GM21390 (cell line): Measurements from ENCODE around the gene HSPE1.
A peak's percentile ranks its signal among the peaks of the same experiment; 100 is the strongest.
"Not testable (repeated sequence)": the region's sequence is repeated elsewhere in the genome, so short reads cannot be mapped to it uniquely, and the experiment has no call there.

Source experiments
- ATAC-seq: cut with Tn5 transposase; IDR thresholded peaks from one replicate; pipeline ENCODE4 v1.9.1; 2021; ENCODE audit not compliant: unreplicated experiment

Gene HSPE1

DNA sequence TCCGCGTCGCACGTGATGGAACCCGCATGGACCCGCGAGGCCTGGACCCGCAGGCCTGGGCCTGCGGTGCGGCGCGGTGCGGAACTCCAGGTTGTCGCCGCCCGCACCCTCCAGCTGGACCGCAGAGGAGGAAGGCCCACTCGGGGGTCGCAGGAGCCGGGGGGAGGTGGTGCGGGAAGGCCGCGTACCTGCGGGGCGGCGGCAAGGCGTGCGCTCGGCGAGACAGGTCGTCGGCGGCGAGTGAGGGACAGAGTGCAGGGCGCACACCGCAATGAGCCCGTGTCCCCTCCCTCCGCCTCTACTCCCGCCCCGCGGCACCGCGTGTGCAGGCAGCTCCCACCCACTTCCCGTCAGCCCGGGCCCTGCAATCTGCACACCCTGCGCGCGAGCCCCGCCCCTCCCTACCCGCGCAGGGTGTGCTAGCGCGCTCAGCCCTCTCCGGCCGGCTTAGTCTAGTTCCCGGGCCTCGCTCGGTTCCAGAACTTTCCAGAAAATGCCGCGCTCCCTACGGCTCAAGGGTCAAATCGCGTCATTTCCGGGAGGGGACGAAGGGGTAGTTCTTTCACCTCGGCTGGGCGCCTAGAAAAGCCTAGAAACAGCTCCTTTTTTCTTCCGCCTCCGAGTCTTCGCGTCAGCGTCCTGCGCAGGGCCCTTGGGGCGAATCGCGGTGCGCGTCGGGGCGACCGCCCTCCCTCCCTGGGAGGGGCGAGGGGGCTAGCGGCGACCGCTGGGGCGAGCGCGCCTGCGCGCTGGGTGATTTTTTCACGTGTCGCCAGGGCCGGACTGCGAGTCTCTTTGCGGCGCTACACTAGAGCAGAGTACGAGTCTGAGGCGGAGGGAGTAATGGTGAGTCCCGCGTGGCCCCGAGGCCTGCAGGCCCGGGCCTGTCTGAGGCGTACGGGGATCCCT is at the start of gene HSPE1, which contains the start of gene HSPD1:
Gene HSPE1, plus strand, starts transcription at position 786 of the 909 bp plus-strand sequence. Its CDS starts 58 bp downstream, at position 844.
Gene HSPD1, minus strand, starts transcription at position 247 of the 909 bp plus-strand sequence. CDS start 992 bp downstream, outside the sequence.
- peak; percentile 79 for ATAC-seq

DNA sequence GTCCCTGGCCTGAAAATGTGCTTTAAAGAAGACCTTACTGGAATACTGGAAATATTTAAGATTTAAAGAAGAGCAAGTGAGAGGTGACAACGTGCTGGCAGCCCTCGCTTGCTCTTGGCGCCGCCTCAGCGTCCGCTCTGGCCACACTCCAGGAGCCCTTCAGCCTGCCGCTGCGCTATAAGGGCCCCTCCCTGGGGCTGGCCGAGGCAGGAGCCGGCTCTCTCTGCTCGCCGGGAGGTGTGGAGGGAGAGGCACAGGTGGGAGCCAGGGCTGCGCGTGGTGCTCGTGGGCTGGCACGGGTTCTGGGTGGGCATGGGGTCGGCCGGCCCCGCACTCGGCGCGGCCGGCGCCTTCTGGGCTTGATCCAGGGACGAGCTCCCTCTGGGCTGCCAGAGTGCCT is 49.7 kb upstream of the HSPE1 start:
- ATAC-seq: no peak

DNA sequence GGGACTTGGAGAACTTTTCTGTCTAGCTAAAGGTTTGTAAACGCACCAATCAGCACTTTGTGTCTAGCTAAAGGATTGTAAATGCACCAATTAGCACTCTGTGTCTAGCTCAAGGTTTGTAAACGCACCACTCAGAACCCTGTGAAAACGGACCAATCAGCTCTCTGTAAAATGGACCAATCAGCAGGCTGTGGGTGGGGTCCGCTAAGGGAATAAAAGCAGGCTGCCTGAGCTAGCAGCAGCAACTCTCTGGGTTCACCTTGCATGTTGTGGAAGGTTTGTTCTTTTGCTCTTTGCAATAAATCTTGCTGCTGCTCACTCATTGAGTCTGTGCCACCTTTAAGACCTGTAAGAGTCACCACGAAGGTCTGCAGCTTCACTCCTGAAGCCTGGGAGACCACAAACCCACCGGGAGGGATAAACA is 49.2 kb upstream of the HSPE1 start:
- not testable (repeated sequence) for ATAC-seq

DNA sequence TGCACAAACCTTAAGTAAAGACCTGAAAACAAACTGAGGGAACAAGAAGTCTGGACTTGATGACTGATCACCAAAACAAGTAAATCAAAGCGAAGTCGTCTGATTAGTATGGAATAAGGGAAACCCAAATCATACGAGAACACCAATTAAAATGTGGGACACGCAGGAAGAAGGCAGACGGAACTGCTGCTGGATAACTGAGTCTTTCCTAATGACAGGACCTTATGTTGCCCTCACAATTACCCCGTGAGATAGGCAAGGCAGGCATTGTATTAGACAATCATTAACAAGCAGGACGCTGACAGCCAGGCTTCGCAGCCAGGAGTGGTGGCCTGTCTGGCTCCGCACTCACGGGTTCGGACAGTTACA is 47.4 kb upstream of the HSPE1 start:
- no peak for ATAC-seq

DNA sequence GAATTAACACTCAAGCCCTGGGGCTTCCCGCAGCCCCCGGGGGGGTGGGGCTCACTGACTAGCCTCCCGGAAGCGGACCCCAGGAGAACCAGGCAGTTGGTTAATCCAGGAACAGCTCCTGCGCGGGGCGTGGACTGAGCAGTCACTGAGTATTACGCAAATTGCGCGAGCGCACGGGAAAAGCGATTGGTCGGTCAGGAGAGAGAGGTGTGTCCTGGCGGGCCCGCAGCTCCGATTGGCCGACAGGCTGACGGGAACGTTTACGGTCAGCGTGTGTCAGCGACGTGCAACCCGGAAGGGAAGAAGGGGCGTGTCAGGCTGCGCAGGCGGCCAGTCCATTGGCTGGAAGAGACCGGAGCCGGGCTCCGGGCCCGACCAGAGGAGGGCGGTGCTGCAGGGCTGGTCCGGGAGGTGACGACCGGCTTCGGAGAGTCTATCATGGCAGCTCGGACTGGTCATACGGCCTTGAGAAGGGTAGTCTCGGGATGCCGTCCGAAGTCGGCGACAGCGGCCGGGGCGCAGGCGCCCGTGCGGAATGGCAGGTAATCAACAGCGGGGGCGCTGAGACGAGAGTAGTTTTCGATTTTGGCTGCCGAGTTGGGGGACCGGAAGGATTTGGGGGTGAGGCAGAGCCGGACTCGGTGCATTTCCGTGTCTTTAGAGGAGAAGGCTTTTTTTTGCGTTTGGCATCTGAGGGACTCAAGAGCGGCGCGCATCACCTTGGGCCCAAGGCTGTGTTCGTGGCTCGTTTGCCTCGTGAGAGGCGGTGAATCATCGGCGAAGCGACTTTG is 46.9 kb upstream of the HSPE1 start, which contains the start of gene COQ10B:
Gene COQ10B, plus strand, starts transcription at position 430 of the 791 bp plus-strand sequence. Its CDS starts 9 bp downstream, at position 439.
- peak; percentile 94 for ATAC-seq

DNA sequence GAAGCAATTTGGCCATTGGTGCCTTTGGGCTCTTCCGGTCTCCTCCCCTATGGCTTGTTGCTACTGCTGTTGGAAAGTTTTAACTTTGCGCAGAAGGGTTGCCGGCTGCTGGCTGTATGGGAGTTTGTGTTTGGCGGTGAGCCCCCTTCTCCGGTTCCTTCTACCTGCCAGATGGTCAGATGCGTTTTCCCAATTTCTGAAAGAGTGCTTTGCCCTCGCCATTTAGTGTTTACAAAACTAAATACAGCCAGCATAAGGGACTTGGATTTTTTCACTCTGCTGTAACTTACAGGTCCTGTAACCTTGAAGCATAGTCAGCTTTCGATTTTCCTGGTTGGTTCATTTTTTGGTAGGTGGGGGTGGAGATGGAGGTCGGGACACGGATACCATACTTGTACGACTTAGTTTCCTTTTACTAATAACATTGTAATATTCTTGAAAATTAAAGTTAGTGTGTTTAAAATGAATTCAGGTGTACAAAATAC is 46.2 kb upstream of the HSPE1 start:
- peak; percentile 31 for ATAC-seq

DNA sequence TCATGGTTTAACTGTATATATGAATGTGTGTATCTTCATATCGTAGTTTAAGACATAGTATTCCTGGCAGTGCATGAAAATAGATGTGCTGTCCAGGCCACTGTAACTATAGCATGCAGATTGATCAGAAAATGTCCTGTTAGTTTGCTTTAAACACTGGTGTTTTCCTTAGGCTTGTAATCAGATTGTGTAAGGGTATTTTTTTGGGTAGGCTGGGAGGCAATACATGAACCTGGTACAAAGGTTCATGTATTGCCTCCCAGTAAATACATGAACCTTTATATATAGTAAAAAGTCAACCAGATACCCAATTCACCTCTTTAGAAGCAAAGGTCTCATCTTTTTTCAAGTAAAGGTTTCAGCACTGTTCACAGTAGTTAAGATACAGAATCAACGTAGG is 45.3 kb upstream of the HSPE1 start:
- no peak for ATAC-seq

DNA sequence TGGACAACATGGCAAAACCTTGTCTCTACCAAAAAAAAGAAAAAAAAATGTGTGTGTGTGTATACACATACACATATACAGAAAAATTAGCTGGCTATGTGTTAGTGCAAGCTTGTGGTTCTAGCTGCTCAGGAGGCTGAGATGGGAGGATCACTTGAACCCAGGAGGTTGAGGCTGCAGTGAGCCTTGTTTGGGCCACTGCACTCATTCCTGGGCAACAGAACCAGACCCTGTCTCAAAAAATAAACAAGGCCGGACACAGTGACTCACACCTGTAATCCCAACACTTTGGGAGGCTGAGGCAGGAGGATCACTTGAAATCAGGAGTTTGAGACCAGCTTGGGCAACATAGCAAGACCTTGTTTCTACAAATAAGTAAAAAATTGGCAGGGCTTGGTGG is 44.8 kb upstream of the HSPE1 start:
- no peak for ATAC-seq

DNA sequence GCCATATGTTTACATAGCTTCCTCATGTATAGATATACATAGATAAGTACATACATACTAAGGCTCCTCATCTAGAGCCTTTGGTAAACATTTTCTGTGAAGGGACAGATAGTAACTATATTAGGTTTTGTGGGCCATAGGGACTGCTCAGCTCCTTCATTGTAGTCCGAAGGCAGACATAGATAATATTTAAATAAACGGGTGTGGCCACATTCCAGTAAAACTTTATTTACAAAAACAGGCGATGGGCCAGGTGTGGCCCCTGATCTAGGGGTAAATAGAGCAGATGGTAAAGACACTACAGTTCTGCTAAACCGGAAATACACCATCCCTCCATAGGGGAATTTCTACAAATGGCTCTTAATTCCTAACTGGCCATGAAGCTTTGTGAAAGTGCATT is 39.5 kb upstream of the HSPE1 start:
- ATAC-seq: no peak

DNA sequence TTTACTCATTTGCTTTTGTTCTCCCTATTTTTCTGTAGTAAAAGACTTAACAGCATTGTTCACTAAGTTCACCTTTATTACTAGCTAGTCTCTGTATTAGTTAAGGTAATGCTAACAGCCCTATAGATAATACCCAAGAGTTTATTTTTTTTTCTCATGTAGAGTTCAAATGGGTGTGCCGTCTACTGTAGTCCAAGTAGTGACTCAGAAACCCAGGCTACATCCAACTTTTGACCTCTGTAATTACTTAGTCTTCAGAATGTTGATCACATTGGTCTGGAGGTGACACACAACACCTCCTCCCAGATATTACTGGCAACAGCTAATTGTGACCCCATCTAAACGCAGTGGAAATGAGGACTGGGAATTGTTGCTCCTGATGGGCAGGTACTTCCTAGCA is 39.1 kb upstream of the HSPE1 start:
- no peak for ATAC-seq

DNA sequence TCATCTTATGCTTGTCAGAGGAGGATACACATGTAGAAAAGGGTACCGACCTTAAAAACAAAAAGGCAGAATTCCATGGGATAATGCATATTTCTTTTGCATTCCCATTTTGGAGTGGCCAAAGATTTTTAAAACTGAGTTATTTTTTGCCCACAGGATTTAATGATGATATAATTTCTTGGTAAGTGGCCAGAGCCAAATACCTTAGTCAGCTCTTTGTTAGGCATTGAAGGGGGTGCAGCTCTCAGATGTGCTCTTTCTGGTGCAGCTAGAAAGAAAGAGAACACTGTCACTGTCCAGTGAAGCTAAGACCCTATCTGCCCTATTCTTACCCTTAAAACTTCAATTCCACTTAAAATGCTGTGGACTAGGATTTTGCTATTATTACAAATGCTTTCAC is 36.0 kb upstream of the HSPE1 start:
- no peak for ATAC-seq

DNA sequence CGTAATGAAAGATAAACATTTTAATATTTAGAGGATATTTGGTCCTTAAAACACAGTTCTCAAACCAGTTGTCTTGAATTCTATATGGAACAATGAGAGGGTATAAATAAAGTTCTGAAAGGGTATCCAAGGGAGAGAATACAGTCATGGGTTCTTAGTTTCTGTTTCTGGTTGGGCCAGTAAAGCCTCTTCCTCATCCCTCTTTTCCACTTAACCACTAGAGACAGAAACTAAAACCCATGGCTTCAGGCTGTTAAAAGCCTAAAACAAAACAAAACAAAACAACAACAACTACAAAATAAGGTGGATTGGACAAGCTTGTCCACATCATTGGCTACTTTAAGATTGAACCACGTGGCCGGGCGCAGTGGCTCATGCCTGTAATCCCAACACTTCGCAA is 28.0 kb upstream of the HSPE1 start:
- no peak for ATAC-seq

DNA sequence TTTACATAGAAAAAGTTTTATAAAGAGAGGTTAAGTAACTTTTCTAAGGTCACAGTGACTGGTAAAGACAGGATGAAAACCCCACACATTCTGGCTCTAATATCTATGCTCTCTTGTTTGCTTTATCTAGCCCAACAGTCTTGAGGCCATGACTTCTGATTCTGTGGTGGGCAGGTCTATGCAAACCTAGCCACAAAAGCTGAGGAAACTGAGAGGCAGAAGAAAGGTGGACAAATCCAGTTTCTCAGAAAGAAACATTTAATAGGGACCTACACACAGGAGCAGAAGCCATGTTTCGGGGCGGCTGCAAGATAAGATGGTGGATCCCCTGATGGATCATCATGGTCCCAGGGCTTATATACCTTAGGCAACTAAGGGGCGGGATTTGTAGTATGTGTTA is 22.4 kb upstream of the HSPE1 start:
- ATAC-seq: no peak

DNA sequence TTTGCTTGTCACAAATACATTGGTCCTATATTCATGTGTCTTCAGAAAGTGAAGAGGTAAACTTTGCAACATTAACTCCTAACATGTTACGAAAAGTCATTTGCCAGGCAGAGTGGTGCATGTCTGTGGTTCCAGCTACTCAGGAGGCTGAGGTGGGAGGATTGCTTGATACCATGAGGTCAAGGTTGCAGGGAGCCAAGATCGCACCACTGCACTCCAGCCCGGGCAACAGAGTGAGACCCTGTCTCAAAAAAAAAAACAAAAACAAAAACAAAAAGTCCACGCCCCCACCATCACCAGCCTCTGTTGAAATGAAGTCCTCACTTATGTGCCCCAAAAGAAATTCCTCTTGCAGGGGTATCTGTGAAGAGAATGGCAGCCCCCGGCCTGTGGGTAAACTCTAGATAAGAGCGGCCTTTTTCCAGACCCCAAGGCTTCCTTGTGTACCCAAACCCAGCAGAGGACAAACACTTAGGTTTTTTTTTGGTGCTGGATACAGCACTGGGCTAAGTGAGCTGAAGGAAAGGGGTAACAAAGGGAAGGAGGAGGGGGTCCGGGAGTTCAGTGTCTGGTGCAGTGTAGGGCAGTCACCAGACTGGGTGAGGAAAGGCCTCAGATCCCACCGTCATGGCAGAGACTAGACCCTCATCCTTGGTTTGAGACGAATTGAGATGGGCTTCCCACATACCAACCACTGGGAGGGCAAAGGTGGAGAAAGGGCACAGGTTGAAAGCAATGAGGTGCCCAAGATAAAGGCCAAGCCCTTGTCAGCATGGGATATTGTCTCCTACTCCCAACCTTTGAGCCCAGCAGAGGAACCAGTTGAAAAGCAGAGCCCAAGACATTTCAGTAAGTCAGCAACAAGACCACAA is 19.8 kb upstream of the HSPE1 start:
- no peak for ATAC-seq

DNA sequence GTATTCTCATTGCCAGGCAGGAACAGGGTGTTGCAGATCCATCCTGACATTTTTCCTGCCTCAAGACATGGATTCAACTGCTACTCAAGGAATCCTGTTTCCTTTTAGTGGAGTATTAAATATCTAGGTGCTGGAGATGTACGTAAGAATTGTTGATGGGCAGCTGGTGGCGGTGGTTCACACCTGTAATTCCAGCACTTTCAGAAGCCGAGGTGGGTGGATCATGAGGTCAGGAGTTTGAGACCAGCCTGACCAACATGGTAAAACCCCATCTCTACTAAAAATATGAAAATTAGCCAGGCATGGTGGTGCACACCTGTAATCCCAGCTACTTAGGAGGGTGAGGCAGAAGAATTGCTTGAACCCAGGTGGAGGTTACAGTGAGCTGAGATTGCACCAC is 15.9 kb upstream of the HSPE1 start:
- ATAC-seq: not testable (repeated sequence)

DNA sequence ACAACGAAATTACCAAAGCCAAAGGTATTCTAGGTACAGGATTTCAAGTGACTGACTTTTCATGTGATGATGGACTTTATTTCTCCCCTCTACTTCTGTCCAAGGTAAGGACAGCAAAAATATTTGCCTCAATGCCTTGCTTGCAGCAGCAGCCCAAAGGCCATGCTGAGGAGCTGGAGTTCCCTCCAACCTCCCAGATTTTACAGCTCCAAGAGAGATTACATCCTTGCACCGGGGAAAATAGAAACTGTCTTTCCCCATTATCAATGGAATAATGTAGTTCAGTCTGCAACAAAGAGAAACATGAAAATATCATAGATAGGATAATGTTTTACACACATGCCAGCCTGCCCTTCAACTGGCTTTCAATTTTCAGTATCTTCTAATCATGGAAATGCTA is 14.0 kb upstream of the HSPE1 start:
- ATAC-seq: no peak

DNA sequence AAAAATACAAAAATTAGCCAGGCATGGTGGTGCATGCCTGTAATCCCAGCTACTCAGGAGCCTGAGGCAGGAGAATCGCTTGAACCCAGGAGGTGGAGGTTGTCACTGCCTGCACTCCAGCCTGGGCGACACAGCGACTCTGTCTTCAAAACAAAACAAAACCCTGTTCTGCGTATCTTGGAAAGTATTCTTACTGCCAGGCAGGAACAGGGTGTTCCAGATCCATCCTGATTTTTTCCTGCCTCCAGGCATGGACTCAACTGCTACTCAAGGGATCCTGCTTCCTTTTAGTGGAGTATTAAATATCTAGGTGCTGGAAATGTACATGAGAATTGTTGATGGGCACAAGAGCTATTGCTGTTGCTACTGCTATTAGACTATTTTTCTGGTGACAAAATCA is 12.8 kb upstream of the HSPE1 start:
- no peak for ATAC-seq

DNA sequence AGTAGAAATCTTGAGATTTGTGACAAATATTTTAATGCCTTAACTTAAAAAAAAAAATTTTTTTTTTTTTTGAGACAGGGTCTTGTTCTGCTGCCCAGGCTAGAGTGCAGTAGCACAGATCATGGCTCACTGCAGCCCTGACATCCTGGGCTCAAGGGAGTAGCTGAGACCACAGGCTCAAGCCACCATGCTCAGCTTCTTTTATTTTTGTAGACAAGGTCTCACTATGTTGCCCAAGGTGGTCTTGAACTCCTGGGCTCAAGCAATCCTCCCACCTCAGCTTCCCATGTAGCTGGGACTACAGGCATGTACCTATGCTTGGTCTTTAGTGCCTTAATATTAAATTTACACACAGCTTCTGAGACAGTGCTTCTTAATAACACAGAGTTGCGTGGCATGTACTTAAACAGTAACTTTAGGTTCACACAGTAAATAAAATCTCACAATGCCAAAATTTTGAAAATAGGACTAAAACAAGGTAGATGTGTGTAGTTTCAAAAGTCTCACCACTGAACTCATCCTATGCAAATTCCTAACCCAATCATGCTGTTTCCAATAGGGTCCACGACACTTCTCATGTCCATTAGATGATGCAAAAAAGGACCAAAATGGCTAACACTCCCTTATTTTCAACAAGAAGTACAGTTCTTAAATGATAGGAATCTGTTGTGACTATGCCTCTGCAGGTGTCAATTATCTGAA is 4.6 kb upstream of the HSPE1 start:
- no peak for ATAC-seq

DNA sequence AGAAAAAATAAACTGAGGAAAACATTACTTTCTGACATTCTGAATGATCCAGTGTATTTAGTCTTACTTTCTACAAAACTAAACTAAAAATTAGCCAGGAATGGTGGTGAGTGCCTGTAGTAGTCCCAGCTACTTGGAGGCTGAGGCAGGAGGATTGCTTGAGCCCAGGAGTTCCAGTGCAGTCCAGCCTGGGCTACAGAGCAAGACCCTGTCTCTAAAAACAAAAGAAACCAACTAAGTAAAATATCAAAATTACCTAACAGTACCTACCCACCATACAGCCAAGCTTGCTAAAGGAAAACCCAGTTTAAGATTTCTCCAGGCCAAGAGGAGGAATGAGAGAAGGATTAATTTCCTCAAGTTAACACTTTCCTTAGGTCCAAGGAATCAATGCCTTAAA is 3.5 kb upstream of the HSPE1 start:
- ATAC-seq: no peak

DNA sequence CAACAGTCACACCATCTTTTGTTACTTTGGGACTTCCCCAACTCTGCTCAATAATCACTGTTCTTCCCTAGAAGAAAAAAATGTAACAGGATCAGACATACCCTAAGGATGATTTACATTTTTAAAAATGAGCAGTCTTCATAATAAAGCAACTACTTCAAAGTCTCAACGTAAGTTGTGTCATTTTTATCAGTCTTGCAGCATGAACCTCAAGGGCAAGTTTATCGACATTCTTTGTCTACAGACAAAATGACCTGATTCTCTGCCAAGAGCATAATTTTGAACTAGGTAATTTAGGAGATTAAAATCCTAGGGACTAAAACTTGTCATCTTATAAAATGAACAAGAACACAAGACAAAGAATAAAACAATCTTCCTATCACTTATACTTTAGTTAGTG is 2.9 kb upstream of the HSPE1 start:
- no peak for ATAC-seq
